ENCODE data around the gene HHAT. TPM values are rescaled to one million over a fixed set of nuclear protein-coding genes. Genes with fewer than 3 reads are reported as not detected.
"Not testable (repeated sequence)": the region's sequence is repeated elsewhere in the genome, so short reads cannot be mapped to it uniquely, and the experiment has no call there.

HHAT gene
- total and polyA plus RNA-seq, 5 donors = 1.6 to 2.8 (median 2.3) TPM

GRCh38 chr1:210412240-210412639 is 83.5 kb downstream of the HHAT start:
- ATAC-seq = no peak
- Histone ChIP-seq H3K9me3 (ENCODE audit: control insufficient read depth, low read length) (no peaks in the 10 kb centered on the region), H3K27me3 (ENCODE audit: control insufficient read depth, insufficient read depth) (no peaks in the 10 kb centered on the region), H3K4me1 (ENCODE audit: control insufficient read depth, insufficient read depth, low read length) (no peaks in the 10 kb centered on the region), H3K4me3 (ENCODE audit: low read length) (no peak overlapping the region), H3K27ac (ENCODE audit: low read length) (no peak overlapping the region)
- intact Hi-C loops (cut with DNase I) = no loop called here
- no peak for DNase-seq
- 95% methylated on average over 1 of the region's 1 CpG for WGBS

- Histone ChIP-seq H3K4me3 (ENCODE audit: low read length) (no peak overlapping the region), H3K27me3 (ENCODE audit: control insufficient read depth, insufficient read depth) (no peaks in the 10 kb centered on the region), H3K27ac (ENCODE audit: low read length) (no peak overlapping the region), H3K4me1 (ENCODE audit: control insufficient read depth, insufficient read depth, low read length) (no peaks in the 10 kb centered on the region), H3K9me3 (ENCODE audit: control insufficient read depth, low read length) (no peaks in the 10 kb centered on the region)
- ATAC-seq (no peak), DNase-seq (no peak)
- intact Hi-C loops (cut with DNase I) = no loop called here
- WGBS = 83% methylated on average over 4 of the region's 4 CpGs
Observed at GRCh38 chr1:210413951-210414350, 85.2 kb downstream of the HHAT start.

GRCh38 chr1:210415846-210416448 is 87.2 kb downstream of the HHAT start:
- no peaks in the 10 kb centered on the region for H3K4me1 ChIP-seq (ENCODE audit: control insufficient read depth, insufficient read depth, low read length)
- DNase-seq (no peak), ATAC-seq (no peak)
- no peaks in the 10 kb centered on the region for H3K9me3 ChIP-seq (ENCODE audit: control insufficient read depth, low read length)
- intact Hi-C loops (cut with DNase I) = no loop called here
- no peak overlapping the region for H3K4me3 ChIP-seq (ENCODE audit: low read length)
- no peak overlapping the region for H3K27ac ChIP-seq (ENCODE audit: low read length)
- 68% methylated on average over 9 of the region's 9 CpGs for WGBS
- no peaks in the 10 kb centered on the region for H3K27me3 ChIP-seq (ENCODE audit: control insufficient read depth, insufficient read depth)

- intact Hi-C loops (cut with DNase I) = no loop called here
- ATAC-seq (no peak), DNase-seq (no peak)
- Histone ChIP-seq H3K9me3 (ENCODE audit: control insufficient read depth, low read length) (no peaks in the 10 kb centered on the region), H3K4me3 (ENCODE audit: low read length) (no peak overlapping the region), H3K27ac (ENCODE audit: low read length) (no peak overlapping the region), H3K27me3 (ENCODE audit: control insufficient read depth, insufficient read depth) (no peaks in the 10 kb centered on the region), H3K4me1 (ENCODE audit: control insufficient read depth, insufficient read depth, low read length) (no peaks in the 10 kb centered on the region)
- 93% methylated on average over 2 of the region's 2 CpGs for WGBS
Observed at GRCh38 chr1:210416681-210417080, 88.0 kb downstream of the HHAT start.

DNA sequence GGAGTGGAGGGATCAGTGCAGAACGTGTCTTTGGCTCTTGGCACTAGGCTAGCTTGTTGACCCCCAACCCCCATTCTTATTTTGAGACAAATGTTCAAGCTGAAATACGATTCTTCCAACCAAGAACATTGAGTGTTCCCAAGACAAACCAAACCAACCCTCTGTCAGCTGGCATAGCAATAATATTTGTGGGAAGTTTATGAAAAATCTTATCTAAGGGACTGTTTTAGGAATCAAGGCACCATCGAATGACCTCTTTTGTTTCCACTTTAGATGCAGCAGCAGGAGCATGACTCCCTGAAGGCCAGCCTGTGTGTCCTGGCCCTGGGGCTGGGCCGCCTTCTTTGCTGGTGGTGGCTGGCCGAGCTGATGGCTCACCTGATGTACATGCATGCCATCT is 89.2 kb downstream of the HHAT start:
- no peaks in the 10 kb centered on the region for H3K27me3 ChIP-seq (ENCODE audit: control insufficient read depth, insufficient read depth)
- ATAC-seq = no peak
- WGBS = 92% methylated on average over 5 of the region's 5 CpGs
- intact Hi-C loops (cut with DNase I) = no loop called here
- no peak for DNase-seq
- H3K9me3 ChIP-seq (ENCODE audit: control insufficient read depth, low read length) = no peaks in the 10 kb centered on the region
- H3K4me3 ChIP-seq (ENCODE audit: low read length) = no peak overlapping the region
- no peaks in the 10 kb centered on the region for H3K4me1 ChIP-seq (ENCODE audit: control insufficient read depth, insufficient read depth, low read length)
- no peak overlapping the region for H3K27ac ChIP-seq (ENCODE audit: low read length)

DNA sequence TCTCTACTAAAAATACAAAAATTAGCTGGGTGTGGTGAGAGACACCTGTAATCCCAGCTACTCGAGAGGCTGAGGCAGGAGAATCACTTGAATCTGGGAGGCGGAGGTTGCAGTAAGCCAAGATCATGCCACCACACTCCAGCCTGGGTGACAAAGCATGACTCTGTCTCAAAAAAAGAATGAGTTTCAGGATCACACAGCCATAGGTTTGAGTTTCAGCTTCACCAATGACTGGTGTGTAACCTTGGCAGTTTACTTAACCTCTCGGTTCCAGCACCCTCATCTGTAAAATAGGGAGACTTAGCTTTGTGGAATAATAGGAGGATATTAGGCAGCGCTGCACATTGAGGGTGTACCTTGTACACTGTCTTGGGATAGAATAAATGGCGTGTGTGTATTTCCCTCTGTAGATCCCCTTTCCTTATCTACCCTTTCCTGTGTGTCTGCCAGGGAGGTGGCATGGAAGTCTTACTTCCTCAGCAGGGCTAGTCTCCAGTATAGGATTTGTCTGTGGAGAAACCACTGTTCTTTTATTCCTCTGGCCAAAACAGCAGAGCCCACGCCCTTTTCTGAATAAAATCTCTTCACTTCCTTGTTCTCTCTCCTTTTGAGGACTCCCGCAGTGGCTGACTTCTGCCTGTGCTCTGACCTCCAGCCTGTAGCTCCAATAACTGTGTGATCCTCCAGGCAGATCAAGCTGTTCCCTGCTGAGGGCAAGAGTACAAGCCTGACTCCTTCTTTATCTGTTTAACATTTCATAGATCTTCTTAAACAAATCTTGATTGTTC is 90.4 kb downstream of the HHAT start:
- DNase-seq = no peak
- WGBS = 84% methylated on average over 7 of the region's 7 CpGs
- H3K4me1 ChIP-seq (ENCODE audit: control insufficient read depth, insufficient read depth, low read length) = no peaks in the 10 kb centered on the region

DNA sequence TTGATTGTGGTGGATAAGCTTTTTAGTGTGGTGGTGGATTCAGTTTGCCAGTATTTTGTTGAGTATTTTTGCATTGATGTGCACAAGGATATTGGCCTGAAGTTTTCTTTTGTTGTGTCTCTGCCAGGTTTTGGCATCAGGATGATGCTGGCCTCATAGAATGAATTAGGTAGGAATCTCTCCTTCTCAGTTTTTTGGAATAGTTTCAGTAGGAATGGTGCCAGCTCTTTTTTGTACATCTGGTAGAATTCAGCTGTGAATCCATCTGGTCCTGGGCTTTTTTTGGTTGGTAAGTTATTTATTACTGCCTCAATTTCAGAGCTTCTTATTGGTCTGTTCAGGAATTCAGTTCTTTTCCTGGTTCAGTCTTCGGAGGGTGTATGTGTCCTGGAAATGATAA is 98.0 kb downstream of the HHAT start:
- DNase-seq; ATAC-seq; H3K27me3 ChIP-seq (ENCODE audit: control insufficient read depth, insufficient read depth); H3K27ac ChIP-seq (ENCODE audit: low read length); H3K4me1 ChIP-seq (ENCODE audit: control insufficient read depth, insufficient read depth, low read length); intact Hi-C loops (cut with DNase I); H3K9me3 ChIP-seq (ENCODE audit: control insufficient read depth, low read length); H3K4me3 ChIP-seq (ENCODE audit: low read length): not testable (repeated sequence)
- WGBS = 89% methylated on average over 1 of the region's 1 CpG

More for the DNA sequence above, 90.4 kb downstream of the HHAT start:
- intact Hi-C loops (cut with DNase I) = no loop called here
- ATAC-seq = no peak
- Histone ChIP-seq H3K9me3 (ENCODE audit: control insufficient read depth, low read length) (no peaks in the 10 kb centered on the region), H3K27ac (ENCODE audit: low read length) (no peak overlapping the region), H3K4me3 (ENCODE audit: low read length) (no peak overlapping the region), H3K27me3 (ENCODE audit: control insufficient read depth, insufficient read depth) (no peaks in the 10 kb centered on the region)

GRCh38 chr1:210428696-210429095 is 100.0 kb downstream of the HHAT start:
- no peak overlapping the region for H3K4me3 ChIP-seq (ENCODE audit: low read length)
- WGBS = 98% methylated on average over 7 of the region's 7 CpGs
- no peaks in the 10 kb centered on the region for H3K27me3 ChIP-seq (ENCODE audit: control insufficient read depth, insufficient read depth)
- no peaks in the 10 kb centered on the region for H3K4me1 ChIP-seq (ENCODE audit: control insufficient read depth, insufficient read depth, low read length)
- no peak overlapping the region for H3K27ac ChIP-seq (ENCODE audit: low read length)
- intact Hi-C loops (cut with DNase I) = no loop called here
- no peak for ATAC-seq
- no peaks in the 10 kb centered on the region for H3K9me3 ChIP-seq (ENCODE audit: control insufficient read depth, low read length)
- no peak for DNase-seq

DNA sequence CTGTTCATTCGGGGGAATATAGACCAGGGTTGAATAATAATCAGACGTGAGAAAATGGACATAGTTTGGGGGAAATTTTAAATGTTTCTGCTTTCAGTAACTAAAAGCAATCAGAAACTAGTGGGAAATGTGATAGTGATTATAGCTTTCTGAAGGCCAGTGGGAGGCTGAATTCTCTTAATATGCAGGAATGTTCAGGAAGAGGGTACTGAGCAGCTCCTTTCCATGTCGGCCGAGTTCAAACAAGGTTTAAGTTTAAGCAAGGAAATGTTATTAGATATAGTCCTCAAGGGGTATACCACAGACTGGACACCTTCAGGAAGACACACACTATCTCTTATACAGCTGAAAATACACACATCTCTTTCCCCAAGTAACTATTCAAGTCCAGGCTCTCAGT is 105.5 kb downstream of the HHAT start:
- 68% methylated on average over 4 of the region's 4 CpGs for WGBS
- H3K27me3 ChIP-seq (ENCODE audit: control insufficient read depth, insufficient read depth) = no peaks in the 10 kb centered on the region
- intact Hi-C loops (cut with DNase I) = no loop called here
- no peaks in the 10 kb centered on the region for H3K4me1 ChIP-seq (ENCODE audit: control insufficient read depth, insufficient read depth, low read length)
- H3K4me3 ChIP-seq (ENCODE audit: low read length) = no peak overlapping the region
- H3K9me3 ChIP-seq (ENCODE audit: control insufficient read depth, low read length) = no peaks in the 10 kb centered on the region
- ATAC-seq (no peak), DNase-seq (no peak)
- H3K27ac ChIP-seq (ENCODE audit: low read length) = no peak overlapping the region

DNA sequence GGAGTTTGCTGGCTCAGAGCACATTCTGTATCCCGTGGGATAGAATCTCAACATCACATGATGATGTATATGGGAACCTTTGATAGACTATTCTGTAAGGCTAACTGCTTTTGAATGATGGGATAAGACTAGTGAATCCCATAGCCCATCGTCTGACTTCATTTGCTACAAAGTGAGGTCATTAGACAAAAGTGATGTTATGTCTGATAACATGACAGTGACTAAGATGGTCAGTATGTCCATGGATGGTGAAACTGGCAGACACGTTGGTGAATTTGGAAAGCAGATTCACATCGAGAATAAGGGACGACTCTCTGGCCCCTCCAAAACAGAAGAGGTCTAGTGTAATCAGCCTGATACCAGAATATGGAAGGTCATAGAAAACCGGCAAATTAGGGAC is 108.4 kb downstream of the HHAT start:
- H3K27me3 ChIP-seq (ENCODE audit: control insufficient read depth, insufficient read depth) = no peaks in the 10 kb centered on the region
- no peaks in the 10 kb centered on the region for H3K9me3 ChIP-seq (ENCODE audit: control insufficient read depth, low read length)
- ATAC-seq (no peak), DNase-seq (no peak)
- WGBS = 92% methylated on average over 6 of the region's 6 CpGs
- intact Hi-C loops (cut with DNase I) = no loop called here
- no peaks in the 10 kb centered on the region for H3K4me1 ChIP-seq (ENCODE audit: control insufficient read depth, insufficient read depth, low read length)
- H3K27ac ChIP-seq (ENCODE audit: low read length) = no peak overlapping the region
- H3K4me3 ChIP-seq (ENCODE audit: low read length) = no peak overlapping the region

- Histone ChIP-seq H3K27me3 (ENCODE audit: control insufficient read depth, insufficient read depth) (no peaks in the 10 kb centered on the region), H3K4me3 (ENCODE audit: low read length) (no peak overlapping the region), H3K4me1 (ENCODE audit: control insufficient read depth, insufficient read depth, low read length) (no peaks in the 10 kb centered on the region), H3K9me3 (ENCODE audit: control insufficient read depth, low read length) (no peaks in the 10 kb centered on the region), H3K27ac (ENCODE audit: low read length) (no peak overlapping the region)
- WGBS = 86% methylated on average over 1 of the region's 1 CpG
- intact Hi-C loops (cut with DNase I) = no loop called here
- no peak for ATAC-seq
- DNase-seq = no peak
Observed at GRCh38 chr1:210437781-210438180, 109.1 kb downstream of the HHAT start.

Data from right cardiac atrium (tissue), 5 donors.